KG1 (cell line): ENCODE results near the gene AQP9.
"Not testable (repeated sequence)": the region's sequence is repeated elsewhere in the genome, so short reads cannot be mapped to it uniquely, and the experiment has no call there.

Experiments used
- DNase-seq: peaks from one replicate; lab custom pipeline; 2025; lab: John Stamatoyannopoulos, UW

AQP9 gene

DNA sequence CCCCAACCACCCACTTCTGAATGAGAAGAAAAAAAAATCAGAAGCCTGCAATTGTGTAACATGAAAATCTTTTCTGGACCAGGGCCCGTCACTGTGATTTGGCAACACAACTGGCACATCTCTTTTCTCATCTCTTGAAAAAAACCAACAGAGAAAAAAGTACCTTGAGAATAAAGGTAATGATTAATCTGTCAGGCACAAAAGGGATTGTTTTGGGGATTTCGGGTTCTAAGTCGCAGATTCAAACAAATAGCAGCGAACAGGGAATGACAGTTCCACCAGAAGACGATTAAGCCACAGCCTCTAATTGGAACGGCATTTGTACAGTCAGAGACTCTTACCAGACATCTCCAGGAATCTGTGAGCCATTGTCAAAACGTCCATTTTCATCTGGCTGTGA, at the start of gene AQP9:
AQP9 (plus strand) TSS at position 276 of the 400 bp plus-strand sequence. CDS start 185 bp downstream, outside the sequence.
- no peak for DNase-seq

GRCh38 chr15:58095415-58095814, 42.8 kb upstream of the AQP9 start:
- DNase-seq = no peak

- no peak for DNase-seq
Measured at GRCh38 chr15:58096529-58097084, 41.6 kb upstream of the AQP9 start.

GRCh38 chr15:58103482-58103881, 34.7 kb upstream of the AQP9 start:
- no peak for DNase-seq

GRCh38 chr15:58108117-58108516, 30.1 kb upstream of the AQP9 start:
- no peak for DNase-seq

- no peak for DNase-seq
Measured at GRCh38 chr15:58109419-58109818, 28.8 kb upstream of the AQP9 start.

- no peak for DNase-seq
Measured at GRCh38 chr15:58110999-58111717, 27.0 kb upstream of the AQP9 start.

- DNase-seq = no peak
Measured at GRCh38 chr15:58111718-58112104, 26.5 kb upstream of the AQP9 start.

DNA sequence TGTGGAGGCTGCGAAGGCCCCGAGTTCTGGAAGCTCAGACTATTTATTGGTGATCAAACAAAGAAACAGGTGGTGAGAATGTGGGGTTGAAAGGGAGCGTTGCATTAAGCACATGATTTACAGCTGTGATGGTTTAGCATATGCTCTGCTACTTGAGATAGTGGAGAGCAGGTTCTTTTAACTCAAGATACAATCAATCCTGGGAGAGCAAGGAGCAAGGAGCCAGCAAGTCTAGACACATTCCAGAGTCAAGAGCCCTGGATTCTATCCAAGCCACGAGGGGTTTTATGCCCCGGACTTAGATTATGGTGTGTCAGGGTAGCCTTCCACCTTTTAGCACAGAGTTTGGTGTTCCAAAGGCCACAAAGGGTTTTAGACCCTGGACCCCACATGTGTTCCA, 24.8 kb upstream of the AQP9 start:
- DNase-seq = not testable (repeated sequence)

GRCh38 chr15:58114388-58114787, 23.8 kb upstream of the AQP9 start:
- DNase-seq = no peak

- DNase-seq = no peak
Measured at GRCh38 chr15:58114812-58115211, 23.4 kb upstream of the AQP9 start.

- no peak for DNase-seq
Measured at GRCh38 chr15:58115692-58116091, 22.5 kb upstream of the AQP9 start.

GRCh38 chr15:58117619-58118018, 20.6 kb upstream of the AQP9 start:
- no peak for DNase-seq

DNA sequence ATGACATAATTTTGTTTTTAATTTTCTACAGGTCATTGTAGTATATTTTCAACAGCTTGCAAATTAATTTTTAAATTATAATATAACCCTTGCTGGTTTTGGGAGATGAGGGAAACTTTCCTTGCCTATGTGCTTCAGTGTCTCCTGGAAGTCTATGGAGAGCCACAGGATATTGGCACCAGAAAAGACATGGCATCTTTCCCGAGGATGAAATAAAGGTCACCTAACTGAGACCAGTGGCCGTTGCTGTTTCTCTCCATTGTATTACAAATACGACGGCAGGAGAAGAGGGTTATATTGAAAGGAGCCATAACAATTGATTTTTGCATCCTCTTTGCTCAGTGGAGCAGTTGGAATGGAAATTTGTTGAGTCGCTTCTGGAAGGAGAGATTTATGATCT, 19.9 kb upstream of the AQP9 start:
- DNase-seq = no peak

GRCh38 chr15:58119016-58119415, 19.2 kb upstream of the AQP9 start:
- DNase-seq = no peak

GRCh38 chr15:58124585-58124984, 13.6 kb upstream of the AQP9 start:
- no peak for DNase-seq

- DNase-seq = no peak
Measured at GRCh38 chr15:58125333-58125732, 12.8 kb upstream of the AQP9 start.

- no peak for DNase-seq
Measured at GRCh38 chr15:58134886-58135285, 3.3 kb upstream of the AQP9 start.

DNA sequence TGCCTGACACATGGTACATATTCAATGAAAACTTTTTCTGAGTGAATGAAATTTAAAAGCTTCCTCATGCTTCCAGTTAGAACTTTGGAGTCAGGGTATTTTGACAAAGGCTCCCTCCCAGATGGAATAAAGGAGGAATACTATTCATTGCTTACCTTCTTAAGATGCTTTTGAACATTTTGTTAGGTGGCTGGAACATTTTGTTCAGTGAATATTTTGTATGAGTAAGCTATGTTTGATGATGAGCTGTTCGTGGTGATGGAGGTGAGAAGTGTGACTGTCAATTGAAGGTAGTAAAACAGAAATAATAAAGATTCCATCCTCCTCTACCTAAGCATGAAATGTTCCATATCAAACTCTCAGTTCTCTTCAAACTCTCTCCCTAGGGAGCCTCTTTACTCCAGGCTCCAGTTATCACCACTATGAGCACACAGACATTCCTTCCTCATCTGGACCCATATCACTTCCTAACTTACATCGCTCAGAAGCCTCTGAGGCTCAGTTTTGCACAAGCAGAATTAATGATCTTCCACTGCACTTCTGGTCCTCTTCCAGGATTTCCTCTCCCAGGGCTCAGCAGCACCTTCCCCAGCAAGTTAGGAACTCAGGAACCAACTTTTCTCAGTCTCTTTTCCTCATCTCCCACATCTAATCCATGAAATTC, 2.5 kb upstream of the AQP9 start:
- no peak for DNase-seq

- DNase-seq = no peak
Measured at GRCh38 chr15:58136731-58137130, 1.4 kb upstream of the AQP9 start.

- DNase-seq = no peak
Measured at GRCh38 chr15:58137686-58138085, 495 bp upstream of the AQP9 start.

DNA sequence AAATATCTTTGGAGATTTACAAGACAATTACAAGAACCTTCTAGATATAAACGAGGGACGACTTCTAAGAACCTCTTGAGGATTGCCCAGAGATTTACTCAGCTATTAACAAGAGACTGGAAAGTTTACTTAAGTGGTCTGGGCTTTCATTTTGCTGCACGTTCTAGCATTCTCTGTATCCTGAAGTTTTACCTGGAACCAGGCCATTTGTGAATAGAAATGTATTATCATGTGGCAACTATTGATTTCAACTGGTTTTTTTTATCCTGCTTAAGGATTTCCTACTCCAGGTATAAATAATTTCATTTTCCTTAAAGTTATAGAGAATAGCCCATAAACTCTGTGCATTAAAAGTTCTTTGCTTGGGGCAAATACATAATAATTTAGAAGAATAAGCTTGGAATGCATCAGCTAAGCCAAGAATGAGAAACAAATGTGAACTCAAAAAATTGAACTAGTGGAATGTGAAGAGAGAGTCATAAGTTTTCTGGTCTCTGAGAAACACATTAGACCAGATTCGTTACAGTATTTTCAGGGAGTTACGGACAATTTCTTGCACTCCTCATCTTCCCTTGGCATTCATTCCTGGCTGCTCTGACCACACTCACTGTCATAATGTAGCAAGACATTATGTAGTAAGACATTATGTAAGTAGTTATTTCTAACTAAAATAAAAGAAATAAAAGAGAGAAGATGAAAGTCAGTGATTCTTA, 1.3 kb downstream of the AQP9 start:
- DNase-seq = no peak

DNA sequence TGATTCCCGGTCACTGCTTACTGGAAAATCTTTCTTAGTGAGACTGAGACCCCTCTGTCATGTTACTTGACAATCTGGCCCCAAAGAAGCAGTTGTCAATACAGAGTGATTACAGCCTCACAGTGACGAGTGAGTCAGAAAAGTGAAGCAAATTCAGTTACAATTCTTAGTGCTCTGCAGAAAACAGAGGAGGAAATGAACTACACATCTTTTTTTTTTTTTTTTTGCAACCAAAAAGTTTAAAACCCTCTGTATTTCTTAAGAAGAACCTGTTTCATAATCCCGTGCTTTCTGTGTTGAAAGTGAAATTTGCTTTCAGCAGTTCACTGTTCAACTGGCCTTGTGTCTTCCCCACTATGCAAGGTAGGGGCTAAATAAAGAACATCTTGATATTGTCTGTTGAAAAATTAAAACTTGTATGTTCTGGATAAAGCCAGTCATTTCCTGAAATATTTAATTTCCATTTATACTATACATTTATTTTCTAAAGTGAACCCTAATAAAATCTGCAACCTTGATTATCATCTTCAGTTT, 1.9 kb downstream of the AQP9 start:
- no peak for DNase-seq
